ENCODE results near the gene LHFPL6. TPM values are rescaled to one million over a fixed set of nuclear protein-coding genes. Genes with fewer than 3 reads are reported as not detected.

LHFPL6 gene
- total RNA-seq, 1 donor from 2014 or later = 31.4 TPM

DNA sequence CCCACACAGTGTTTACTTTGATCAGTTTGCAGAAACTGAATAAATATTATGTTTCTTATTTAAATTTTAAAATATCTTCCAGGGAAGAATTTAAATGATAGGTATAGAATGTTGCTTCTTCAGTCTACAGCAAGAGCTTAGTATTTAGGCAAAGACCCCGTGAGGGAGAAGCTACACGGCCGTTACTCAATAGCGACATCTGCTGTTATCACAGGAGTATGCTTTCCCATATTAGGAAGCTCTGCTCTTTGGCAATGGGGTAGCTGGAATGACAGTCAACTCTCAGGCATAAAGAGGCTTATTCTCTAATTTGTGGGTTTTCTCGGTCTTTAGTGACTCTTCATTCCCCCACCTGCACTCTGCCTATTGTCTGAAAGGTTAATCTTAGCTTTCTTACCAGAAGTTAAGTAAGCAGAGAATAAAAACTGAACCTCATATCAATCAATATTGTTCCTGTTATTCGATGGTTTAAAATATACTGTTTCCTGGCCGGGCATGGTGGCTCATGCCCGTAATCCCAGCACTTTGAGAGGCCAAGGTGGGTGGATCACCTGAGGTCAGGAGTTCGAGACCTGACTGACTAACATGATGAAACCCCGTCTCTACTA, 13.2 kb upstream of the LHFPL6 start:
- no peaks in the 10 kb centered on the region for H3K4me1 ChIP-seq (ENCODE audit: insufficient read depth, low read length)
- H3K79me2 ChIP-seq (ENCODE audit: insufficient read depth, low read length) = no peaks in the 10 kb centered on the region
- peak; percentile 29 for DNase-seq (ENCODE audit: low read depth)
- Mint-ChIP-seq H3K36me3 (ENCODE audit: low read depth, unreplicated experiment) (no peaks in the 10 kb centered on the region), H3K27ac (ENCODE audit: unreplicated experiment) (no peak overlapping the region), H3K27me3 (ENCODE audit: low read depth, unreplicated experiment) (no peaks in the 10 kb centered on the region), H3K4me1 (ENCODE audit: low read depth, unreplicated experiment) (no peaks in the 10 kb centered on the region), H3K4me3 (ENCODE audit: unreplicated experiment) (no peak overlapping the region), H3K9me3 (ENCODE audit: unreplicated experiment) (no peaks in the 10 kb centered on the region)
- H3K27ac ChIP-seq (ENCODE audit: low read depth, low read length) = no peak overlapping the region
- H4K20me1 ChIP-seq (ENCODE audit: insufficient read depth, low read length) = no peaks in the 10 kb centered on the region
- H3K9ac ChIP-seq (ENCODE audit: low read length) = no peak overlapping the region
- H2AFZ ChIP-seq (ENCODE audit: low read depth, low read length) = no peak overlapping the region
- H3K9me3 ChIP-seq (ENCODE audit: insufficient read depth, low read depth, low read length) = no peaks in the 10 kb centered on the region
- no peak overlapping the region for H3K4me3 ChIP-seq (ENCODE audit: insufficient read depth, low read depth, low read length)
- peaks cover 9% of the 10 kb centered on the region for H3K27me3 ChIP-seq (ENCODE audit: insufficient read depth, low read length)
- TF ChIP-seq, protein P1, sequence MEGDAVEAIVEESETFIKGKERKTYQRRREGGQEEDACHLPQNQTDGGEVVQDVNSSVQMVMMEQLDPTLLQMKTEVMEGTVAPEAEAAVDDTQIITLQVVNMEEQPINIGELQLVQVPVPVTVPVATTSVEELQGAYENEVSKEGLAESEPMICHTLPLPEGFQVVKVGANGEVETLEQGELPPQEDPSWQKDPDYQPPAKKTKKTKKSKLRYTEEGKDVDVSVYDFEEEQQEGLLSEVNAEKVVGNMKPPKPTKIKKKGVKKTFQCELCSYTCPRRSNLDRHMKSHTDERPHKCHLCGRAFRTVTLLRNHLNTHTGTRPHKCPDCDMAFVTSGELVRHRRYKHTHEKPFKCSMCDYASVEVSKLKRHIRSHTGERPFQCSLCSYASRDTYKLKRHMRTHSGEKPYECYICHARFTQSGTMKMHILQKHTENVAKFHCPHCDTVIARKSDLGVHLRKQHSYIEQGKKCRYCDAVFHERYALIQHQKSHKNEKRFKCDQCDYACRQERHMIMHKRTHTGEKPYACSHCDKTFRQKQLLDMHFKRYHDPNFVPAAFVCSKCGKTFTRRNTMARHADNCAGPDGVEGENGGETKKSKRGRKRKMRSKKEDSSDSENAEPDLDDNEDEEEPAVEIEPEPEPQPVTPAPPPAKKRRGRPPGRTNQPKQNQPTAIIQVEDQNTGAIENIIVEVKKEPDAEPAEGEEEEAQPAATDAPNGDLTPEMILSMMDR (IDR thresholded peaks at IDR 0.05; ENCODE audit: insufficient read depth, low read depth, low read length) = peak; percentile 98
- no peak for TF ChIP-seq EZH2 (IDR thresholded peaks at IDR 0.05; ENCODE audit: insufficient read depth, low read length)
- no peak for FAIRE-seq
- no peak overlapping the region for H3K4me2 ChIP-seq (ENCODE audit: low read length)
- H3K36me3 ChIP-seq (ENCODE audit: insufficient read depth, low read length) = no peaks in the 10 kb centered on the region

DNA sequence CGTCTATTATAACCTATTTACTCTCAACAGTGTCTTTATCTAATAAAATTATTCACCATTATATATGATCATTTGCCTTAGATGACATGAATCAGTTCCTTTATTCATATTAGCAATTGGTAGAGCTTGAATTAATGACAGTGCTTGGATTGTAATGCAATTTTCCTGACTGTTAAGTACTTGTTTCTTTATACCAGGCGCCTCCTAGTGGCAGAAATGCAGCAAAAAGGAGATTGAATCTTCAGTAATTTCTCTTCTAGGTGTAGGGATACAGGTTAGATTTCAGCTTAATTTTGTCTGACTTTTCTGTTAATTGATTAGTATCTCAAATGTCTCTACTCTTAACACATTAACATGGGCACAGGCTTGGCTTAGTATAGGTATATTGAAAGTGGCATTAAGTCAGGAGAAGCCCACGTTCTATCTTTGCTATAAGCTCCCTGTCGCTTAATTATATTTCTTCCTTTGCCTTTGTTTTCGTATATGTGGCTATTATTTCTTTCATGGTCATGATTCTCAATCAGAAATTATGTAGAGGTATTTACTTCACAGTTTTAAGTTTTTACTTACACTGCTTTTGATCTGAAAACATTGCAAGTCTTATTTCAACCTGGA, 9.1 kb upstream of the LHFPL6 start:
- no peaks in the 10 kb centered on the region for H3K36me3 ChIP-seq (ENCODE audit: insufficient read depth, low read length)
- H3K4me3 ChIP-seq (ENCODE audit: insufficient read depth, low read depth, low read length) = no peak overlapping the region
- no peak for TF ChIP-seq EZH2 (IDR thresholded peaks at IDR 0.05; ENCODE audit: insufficient read depth, low read length)
- TF ChIP-seq, protein P1 (IDR thresholded peaks at IDR 0.05; ENCODE audit: insufficient read depth, low read depth, low read length) = peak; percentile 81
- DNase-seq (ENCODE audit: low read depth) (peak; percentile 58), FAIRE-seq (peak; percentile 34)
- no peaks in the 10 kb centered on the region for H3K9me3 ChIP-seq (ENCODE audit: insufficient read depth, low read depth, low read length)
- Mint-ChIP-seq H3K36me3 (ENCODE audit: low read depth, unreplicated experiment) (no peaks in the 10 kb centered on the region), H3K27me3 (ENCODE audit: low read depth, unreplicated experiment) (peaks cover 2% of the 10 kb centered on the region), H3K4me3 (ENCODE audit: unreplicated experiment) (no peak overlapping the region), H3K9me3 (ENCODE audit: unreplicated experiment) (no peaks in the 10 kb centered on the region), H3K27ac (ENCODE audit: unreplicated experiment) (no peak overlapping the region), H3K4me1 (ENCODE audit: low read depth, unreplicated experiment) (no peaks in the 10 kb centered on the region)
- no peak overlapping the region for H3K9ac ChIP-seq (ENCODE audit: low read length)
- no peaks in the 10 kb centered on the region for H3K79me2 ChIP-seq (ENCODE audit: insufficient read depth, low read length)
- H3K4me2 ChIP-seq (ENCODE audit: low read length) = no peak overlapping the region
- no peak overlapping the region for H3K27ac ChIP-seq (ENCODE audit: low read depth, low read length)
- no peak overlapping the region for H2AFZ ChIP-seq (ENCODE audit: low read depth, low read length)
- peaks cover 9% of the 10 kb centered on the region for H3K27me3 ChIP-seq (ENCODE audit: insufficient read depth, low read length)
- no peaks in the 10 kb centered on the region for H3K4me1 ChIP-seq (ENCODE audit: insufficient read depth, low read length)
- no peaks in the 10 kb centered on the region for H4K20me1 ChIP-seq (ENCODE audit: insufficient read depth, low read length)

DNA sequence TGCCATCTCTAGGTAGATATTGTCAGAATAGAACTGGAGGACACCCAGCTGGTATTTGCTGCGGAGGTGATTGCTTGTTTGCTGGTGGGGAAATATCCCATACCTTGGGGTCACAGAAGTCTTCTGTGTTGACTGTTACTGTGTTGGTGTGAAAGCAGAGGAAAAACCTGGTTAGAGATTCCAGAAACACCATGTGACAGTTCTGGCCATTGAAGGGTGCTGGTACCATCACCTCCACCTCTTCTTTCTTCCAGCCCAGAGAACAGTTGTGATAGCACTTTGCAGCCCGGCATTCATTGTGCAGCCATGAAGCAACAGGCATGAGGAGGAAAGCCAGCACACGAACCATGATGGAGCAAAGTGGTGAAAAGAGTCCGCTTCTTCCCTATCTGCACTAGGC, 4.9 kb upstream of the LHFPL6 start:
- no peaks in the 10 kb centered on the region for H3K36me3 Mint-ChIP-seq (ENCODE audit: low read depth, unreplicated experiment)
- Histone ChIP-seq H3K9me3 (ENCODE audit: insufficient read depth, low read depth, low read length) (no peaks in the 10 kb centered on the region), H3K27me3 (ENCODE audit: insufficient read depth, low read length) (peaks cover 7% of the 10 kb centered on the region), H3K4me2 (ENCODE audit: low read length) (no peak overlapping the region), H3K27ac (ENCODE audit: low read depth, low read length) (no peak overlapping the region), H4K20me1 (ENCODE audit: insufficient read depth, low read length) (no peaks in the 10 kb centered on the region), H3K4me1 (ENCODE audit: insufficient read depth, low read length) (no peaks in the 10 kb centered on the region), H3K36me3 (ENCODE audit: insufficient read depth, low read length) (no peaks in the 10 kb centered on the region), H3K79me2 (ENCODE audit: insufficient read depth, low read length) (no peaks in the 10 kb centered on the region), H3K9ac (ENCODE audit: low read length) (no peak overlapping the region), H2AFZ (ENCODE audit: low read depth, low read length) (no peak overlapping the region), H3K4me3 (ENCODE audit: insufficient read depth, low read depth, low read length) (no peak overlapping the region)
- FAIRE-seq = no peak
- peaks cover 4% of the 10 kb centered on the region for H3K4me1 Mint-ChIP-seq (ENCODE audit: low read depth, unreplicated experiment)
- H3K27me3 Mint-ChIP-seq (ENCODE audit: low read depth, unreplicated experiment) = peaks cover 2% of the 10 kb centered on the region
- no peak for DNase-seq (ENCODE audit: low read depth)
- H3K9me3 Mint-ChIP-seq (ENCODE audit: unreplicated experiment) = no peaks in the 10 kb centered on the region
- no peak for TF ChIP-seq EZH2 (IDR thresholded peaks at IDR 0.05; ENCODE audit: insufficient read depth, low read length)
- TF ChIP-seq, protein P1 (IDR thresholded peaks at IDR 0.05; ENCODE audit: insufficient read depth, low read depth, low read length) = no peak
- no peak overlapping the region for H3K4me3 Mint-ChIP-seq (ENCODE audit: unreplicated experiment)
- H3K27ac Mint-ChIP-seq (ENCODE audit: unreplicated experiment) = no peak overlapping the region

All from astrocyte (in vitro differentiated cells and primary cell).